ENCODE measurements around the gene ADARB2.

DNA sequence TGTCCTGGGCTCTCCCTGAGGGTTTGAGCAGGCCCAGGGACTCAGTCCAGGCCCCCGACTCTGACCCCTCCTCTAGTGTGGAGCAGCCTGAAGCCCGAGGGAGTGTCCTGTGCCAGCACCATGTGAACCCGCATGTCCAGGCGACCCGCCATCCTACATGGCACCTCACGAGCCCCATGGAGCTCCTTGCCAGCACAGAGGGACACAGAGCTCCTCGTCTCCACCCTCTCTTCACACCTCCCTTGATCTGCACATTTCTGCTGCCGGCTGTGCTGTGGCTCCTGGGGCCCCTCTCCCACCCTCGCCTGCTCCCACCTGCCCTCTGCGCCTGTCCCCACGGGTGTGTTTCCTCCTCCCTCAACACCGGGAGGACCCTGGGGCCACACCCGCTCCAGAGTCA lies 103.5 kb downstream of the ADARB2 start:
- TF ChIP-seq, protein P1, sequence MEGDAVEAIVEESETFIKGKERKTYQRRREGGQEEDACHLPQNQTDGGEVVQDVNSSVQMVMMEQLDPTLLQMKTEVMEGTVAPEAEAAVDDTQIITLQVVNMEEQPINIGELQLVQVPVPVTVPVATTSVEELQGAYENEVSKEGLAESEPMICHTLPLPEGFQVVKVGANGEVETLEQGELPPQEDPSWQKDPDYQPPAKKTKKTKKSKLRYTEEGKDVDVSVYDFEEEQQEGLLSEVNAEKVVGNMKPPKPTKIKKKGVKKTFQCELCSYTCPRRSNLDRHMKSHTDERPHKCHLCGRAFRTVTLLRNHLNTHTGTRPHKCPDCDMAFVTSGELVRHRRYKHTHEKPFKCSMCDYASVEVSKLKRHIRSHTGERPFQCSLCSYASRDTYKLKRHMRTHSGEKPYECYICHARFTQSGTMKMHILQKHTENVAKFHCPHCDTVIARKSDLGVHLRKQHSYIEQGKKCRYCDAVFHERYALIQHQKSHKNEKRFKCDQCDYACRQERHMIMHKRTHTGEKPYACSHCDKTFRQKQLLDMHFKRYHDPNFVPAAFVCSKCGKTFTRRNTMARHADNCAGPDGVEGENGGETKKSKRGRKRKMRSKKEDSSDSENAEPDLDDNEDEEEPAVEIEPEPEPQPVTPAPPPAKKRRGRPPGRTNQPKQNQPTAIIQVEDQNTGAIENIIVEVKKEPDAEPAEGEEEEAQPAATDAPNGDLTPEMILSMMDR (IDR thresholded peaks at IDR 0.05; ENCODE audit: low read depth, low read length, missing input control) = no peak
- no peak for TF ChIP-seq JUND (IDR thresholded peaks at IDR 0.05)
- no peak for TF ChIP-seq SP1 (IDR thresholded peaks at IDR 0.05)
- no peak for TF ChIP-seq EGR1 (IDR thresholded peaks at IDR 0.05; ENCODE audit: low read depth in 2 of 2)
- TF ChIP-seq, protein P2, sequence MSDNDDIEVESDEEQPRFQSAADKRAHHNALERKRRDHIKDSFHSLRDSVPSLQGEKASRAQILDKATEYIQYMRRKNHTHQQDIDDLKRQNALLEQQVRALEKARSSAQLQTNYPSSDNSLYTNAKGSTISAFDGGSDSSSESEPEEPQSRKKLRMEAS (IDR thresholded peaks at IDR 0.05) = no peak
- TF ChIP-seq, protein P3, sequence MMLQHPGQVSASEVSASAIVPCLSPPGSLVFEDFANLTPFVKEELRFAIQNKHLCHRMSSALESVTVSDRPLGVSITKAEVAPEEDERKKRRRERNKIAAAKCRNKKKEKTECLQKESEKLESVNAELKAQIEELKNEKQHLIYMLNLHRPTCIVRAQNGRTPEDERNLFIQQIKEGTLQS (IDR thresholded peaks at IDR 0.05) = no peak
- TF ChIP-seq, protein P4, sequence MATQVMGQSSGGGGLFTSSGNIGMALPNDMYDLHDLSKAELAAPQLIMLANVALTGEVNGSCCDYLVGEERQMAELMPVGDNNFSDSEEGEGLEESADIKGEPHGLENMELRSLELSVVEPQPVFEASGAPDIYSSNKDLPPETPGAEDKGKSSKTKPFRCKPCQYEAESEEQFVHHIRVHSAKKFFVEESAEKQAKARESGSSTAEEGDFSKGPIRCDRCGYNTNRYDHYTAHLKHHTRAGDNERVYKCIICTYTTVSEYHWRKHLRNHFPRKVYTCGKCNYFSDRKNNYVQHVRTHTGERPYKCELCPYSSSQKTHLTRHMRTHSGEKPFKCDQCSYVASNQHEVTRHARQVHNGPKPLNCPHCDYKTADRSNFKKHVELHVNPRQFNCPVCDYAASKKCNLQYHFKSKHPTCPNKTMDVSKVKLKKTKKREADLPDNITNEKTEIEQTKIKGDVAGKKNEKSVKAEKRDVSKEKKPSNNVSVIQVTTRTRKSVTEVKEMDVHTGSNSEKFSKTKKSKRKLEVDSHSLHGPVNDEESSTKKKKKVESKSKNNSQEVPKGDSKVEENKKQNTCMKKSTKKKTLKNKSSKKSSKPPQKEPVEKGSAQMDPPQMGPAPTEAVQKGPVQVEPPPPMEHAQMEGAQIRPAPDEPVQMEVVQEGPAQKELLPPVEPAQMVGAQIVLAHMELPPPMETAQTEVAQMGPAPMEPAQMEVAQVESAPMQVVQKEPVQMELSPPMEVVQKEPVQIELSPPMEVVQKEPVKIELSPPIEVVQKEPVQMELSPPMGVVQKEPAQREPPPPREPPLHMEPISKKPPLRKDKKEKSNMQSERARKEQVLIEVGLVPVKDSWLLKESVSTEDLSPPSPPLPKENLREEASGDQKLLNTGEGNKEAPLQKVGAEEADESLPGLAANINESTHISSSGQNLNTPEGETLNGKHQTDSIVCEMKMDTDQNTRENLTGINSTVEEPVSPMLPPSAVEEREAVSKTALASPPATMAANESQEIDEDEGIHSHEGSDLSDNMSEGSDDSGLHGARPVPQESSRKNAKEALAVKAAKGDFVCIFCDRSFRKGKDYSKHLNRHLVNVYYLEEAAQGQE (IDR thresholded peaks at IDR 0.05) = no peak
